Suprapubic skin (tissue), 4 donors: ENCODE data around the gene CENATAC.
"Not testable (repeated sequence)": the region's sequence is repeated elsewhere in the genome, so short reads cannot be mapped to it uniquely, and the experiment has no call there.

Experiments
- CTCF ChIP-seq, 2 donors: fragments of 200-600 bp in 1 of 2; fragments of 450-650 bp in 1 of 2; sonication (generic) in 1 of 2; IDR thresholded peaks; one replicate each; pipeline ENCODE4 v1.5.1; 2016 to 2019; ENCODE audit warnings: antibody characterized with exemption in 2 of 2, mild to moderate bottlenecking in 1 of 2, moderate library complexity in 1 of 2
- EP300 ChIP-seq: sonication (generic); formaldehyde crosslinking; IDR thresholded peaks from one replicate; pipeline ENCODE4 v1.6.1; 2017; ENCODE audit warnings: antibody characterized with exemption
- POLR2A ChIP-seq, 2 donors: fragments of 450-650 bp; IDR thresholded peaks; one replicate each; pipeline ENCODE4 v1.6.1; 2017; ENCODE audit warnings: antibody characterized with exemption in 2 of 2, mild to moderate bottlenecking in 2 of 2, moderate library complexity in 2 of 2
- POLR2AphosphoS5 ChIP-seq, 3 donors: sonication (generic); formaldehyde crosslinking; IDR thresholded peaks; one replicate each; pipeline ENCODE4 v1.6.1; 2017; ENCODE audit warnings: antibody characterized with exemption in 3 of 3

- TF ChIP-seq CTCF (IDR thresholded peaks at IDR 0.05); POLR2AphosphoS5 (IDR thresholded peaks at IDR 0.05); POLR2A (IDR thresholded peaks at IDR 0.05); EP300: not testable (repeated sequence)
These were observed 44.0 kb upstream of the CENATAC start for GRCh38 chr11:118953976-118954375.
